NT2/D1 (cell line): Measurements from ENCODE around the gene PIK3R1.

ENCODE experiments used
- SUZ12 ChIP-seq: IDR thresholded peaks from 2 replicates; pipeline ENCODE4 v1.6.1; 2011; ENCODE audit not compliant: insufficient read length, insufficient read depth; ENCODE audit errors: extremely low read depth
- YY1 ChIP-seq: IDR thresholded peaks from 2 replicates; pipeline ENCODE4 v1.6.1; 2011; ENCODE audit not compliant: insufficient read length, insufficient read depth
- ZNF274 ChIP-seq: IDR thresholded peaks from 2 replicates; pipeline ENCODE4 v1.6.1; 2011; ENCODE audit warnings: mild to moderate bottlenecking, low read depth, low read length

DNA sequence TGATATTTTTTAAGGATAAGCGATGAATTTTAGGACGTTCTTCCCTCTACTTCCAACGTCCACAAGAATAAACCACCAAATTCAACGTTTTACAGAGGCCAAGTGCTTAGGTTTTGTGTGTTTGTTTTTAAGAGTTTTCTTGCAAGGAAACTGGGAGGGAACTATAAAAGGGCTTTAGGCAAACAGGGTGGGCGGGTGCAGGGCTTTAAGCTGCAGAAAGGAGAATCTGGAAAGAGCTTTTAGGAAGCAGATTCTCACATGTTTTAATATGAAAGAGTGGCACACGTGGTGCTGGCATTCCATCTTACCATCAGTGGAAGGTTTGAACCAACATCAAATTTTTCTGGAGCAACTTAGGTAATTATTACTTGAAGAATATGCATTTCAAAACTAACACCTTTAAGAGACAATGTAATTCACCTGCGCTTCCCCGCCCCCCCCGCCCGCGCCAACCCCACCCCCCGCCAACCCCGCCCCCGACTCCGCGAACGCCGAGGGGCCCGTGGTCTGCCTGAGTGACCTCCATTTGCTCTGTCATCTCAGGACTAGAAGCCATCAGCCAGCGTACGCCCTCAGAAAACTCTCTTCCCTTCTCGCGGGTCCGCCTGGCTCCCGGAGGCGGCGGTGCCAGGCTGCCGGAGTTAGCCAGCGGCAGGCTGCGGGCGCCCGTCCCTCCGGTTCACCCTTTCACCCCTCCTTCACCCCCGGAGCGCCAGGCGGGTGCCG lies 911 bp upstream of the PIK3R1 start:
- TF ChIP-seq YY1, result no peak
- TF ChIP-seq ZNF274, result no peak
- TF ChIP-seq SUZ12, result no peak
